Measurements from ENCODE around the gene ASB10. TPM values are rescaled to one million over a fixed set of nuclear protein-coding genes. Genes with fewer than 3 reads are reported as not detected.

Gene ASB10
- total and polyA plus RNA-seq, 2 experiments from 2014 or later, result not detected

- no peak for TF ChIP-seq CTCF (conservative IDR thresholded peaks at IDR 0.05; ENCODE audit: low read depth in 2 of 2)
- TF ChIP-seq EZH2phosphoT487 (IDR thresholded peaks at IDR 0.05; ENCODE audit: unreplicated experiment), result peak; percentile 98
- Histone ChIP-seq H3K36me3 (ENCODE audit: insufficient read depth) (no peaks in the 10 kb centered on the region), H3K4me1 (ENCODE audit: insufficient read depth) (peaks cover 10% of the 10 kb centered on the region), H3K9me2 (ENCODE audit: insufficient read depth) (no peaks in the 10 kb centered on the region), H3K4me3 (peak within 1 kb of the TSS; percentile 65), H3K27ac (ENCODE audit: low read depth) (no peak within 1 kb of the TSS), H3K27me3 (ENCODE audit: insufficient read depth) (peaks cover 100% of the 10 kb centered on the region), H3F3A (replicated peaks; ENCODE audit: low read depth) (peaks cover 13% of the 10 kb centered on the region; the same call in 1 of the 2 replicates), H4K20me1 (replicated peaks; ENCODE audit: insufficient read depth) (peaks cover 11% of the 10 kb centered on the region), H2AFZ (peak within 1 kb of the TSS; percentile 88), H3K79me2 (replicated peaks; ENCODE audit: insufficient read depth) (no peaks in the 10 kb centered on the region), H3K4me2 (peak within 1 kb of the TSS; percentile 87)
- H3K27me3 Mint-ChIP-seq (ENCODE audit: insufficient read depth, low read depth, poor library complexity), result peaks cover 34% of the 10 kb centered on the region
- no peaks in the 10 kb centered on the region; the same call in 2 of the 3 replicates for H3K36me3 Mint-ChIP-seq (ENCODE audit: low read depth)
- peaks cover 11% of the 10 kb centered on the region for H3K4me1 Mint-ChIP-seq
- ATAC-seq, result peak; percentile 39
- H3K27ac Mint-ChIP-seq, result no peak within 1 kb of the TSS
- peak; percentile 66 for DNase-seq (ENCODE audit: low spot score)
- H3K4me3 Mint-ChIP-seq, result peak within 1 kb of the TSS; percentile 73
- H3K9me3 Mint-ChIP-seq, result 0 out of 3 replicates have a peak, but pooled peaks cover under 1% of the 10 kb centered on the region
Measured at GRCh38 chr7:151167197-151167961, 19.7 kb downstream of the ASB10 start, which contains the start of gene GBX1. Gene GBX1, minus strand, starts transcription at chr7:151167694. Its CDS starts 146 bp downstream, at chr7:151167548.

GRCh38 chr7:151166629-151167196, 20.3 kb downstream of the ASB10 start:
- peaks cover 11% of the 10 kb centered on the region for H3K4me1 Mint-ChIP-seq
- H3K27ac Mint-ChIP-seq, result no peak overlapping the region
- no peaks in the 10 kb centered on the region for H3K9me3 Mint-ChIP-seq
- peak overlapping the region; percentile 88 for H2AFZ ChIP-seq
- peaks cover 11% of the 10 kb centered on the region for H4K20me1 ChIP-seq (replicated peaks; ENCODE audit: insufficient read depth)
- no peak overlapping the region for H3K27ac ChIP-seq (ENCODE audit: low read depth)
- TF ChIP-seq ZNF114 (CRISPR knock-in tag; IDR thresholded peaks at IDR 0.05) (no peak), REST (IDR thresholded peaks at IDR 0.05; ENCODE audit: unreplicated experiment) (no peak), STAT1 (IDR thresholded peaks at IDR 0.05; ENCODE audit: unreplicated experiment) (no peak), NANOG (IDR thresholded peaks at IDR 0.05; ENCODE audit: borderline replicate concordance) (no peak), EZH2 (IDR thresholded peaks at IDR 0.05; ENCODE audit: low read depth, unreplicated experiment) (peak; percentile 91)
- H3K4me1 ChIP-seq (ENCODE audit: insufficient read depth), result peaks cover 10% of the 10 kb centered on the region
- no peaks in the 10 kb centered on the region; the same call in 2 of the 3 replicates for H3K36me3 Mint-ChIP-seq (ENCODE audit: low read depth)
- peak overlapping the region; percentile 60 for H3K4me3 Mint-ChIP-seq
- no peaks in the 10 kb centered on the region for H3K9me2 ChIP-seq (ENCODE audit: insufficient read depth)
- peak overlapping the region; percentile 87 for H3K4me2 ChIP-seq
- H3F3A ChIP-seq (replicated peaks; ENCODE audit: low read depth), result peaks cover 13% of the 10 kb centered on the region; the same call in 1 of the 2 replicates
- peak; percentile 57 for DNase-seq (ENCODE audit: low spot score)
- peaks cover 28% of the 10 kb centered on the region for H3K27me3 Mint-ChIP-seq (ENCODE audit: insufficient read depth, low read depth, poor library complexity)
- peak; percentile 23 for ATAC-seq
- H3K4me3 ChIP-seq, result peak overlapping the region; percentile 65
- no peaks in the 10 kb centered on the region for H3K36me3 ChIP-seq (ENCODE audit: insufficient read depth)
- peaks cover 100% of the 10 kb centered on the region for H3K27me3 ChIP-seq (ENCODE audit: insufficient read depth)
- H3K79me2 ChIP-seq (replicated peaks; ENCODE audit: insufficient read depth), result no peaks in the 10 kb centered on the region
